ENCODE results near the gene OR8D2.

DNA sequence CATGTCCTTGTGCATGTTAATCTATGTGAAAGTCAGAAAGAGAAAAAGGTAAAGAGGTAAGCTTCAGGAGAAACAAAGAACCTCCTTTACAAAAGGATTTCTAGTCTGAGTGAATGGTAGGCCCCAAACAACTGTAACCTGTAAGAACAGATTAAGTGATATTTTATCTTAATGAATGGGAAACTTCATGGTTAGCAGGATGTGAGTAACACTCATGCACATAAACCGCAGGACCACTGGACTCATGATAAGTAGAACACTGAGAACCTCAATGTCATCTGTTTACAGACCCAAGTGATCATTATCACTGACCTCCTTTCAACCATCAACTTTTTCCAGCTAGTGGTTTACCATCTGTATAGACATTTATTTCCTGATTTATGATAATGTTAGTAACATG is 43.9 kb downstream of the OR8D2 start:
- TF ChIP-seq PHB2 (IDR thresholded peaks at IDR 0.05; ENCODE audit: partially characterized antibody) (no peak), EZH2 (conservative IDR thresholded peaks at IDR 0.05; ENCODE audit: low read depth, low read length) (no peak), ATM (IDR thresholded peaks at IDR 0.05; ENCODE audit: borderline replicate concordance) (no peak), THRA (CRISPR knock-in tag; IDR thresholded peaks at IDR 0.05; ENCODE audit: borderline replicate concordance) (no peak), ZSCAN29 (CRISPR knock-in tag; conservative IDR thresholded peaks at IDR 0.05) (no peak), POLR2A (IDR thresholded peaks at IDR 0.05; ENCODE audit: insufficient read depth in 1 of 2, low read depth in 2 of 2, low read length in 2 of 2) (no peak), TFAP4 (IDR thresholded peaks at IDR 0.05; ENCODE audit: borderline replicate concordance, low read depth) (no peak), ZZZ3 (CRISPR knock-in tag; IDR thresholded peaks at IDR 0.05; ENCODE audit: borderline replicate concordance) (no peak), RAD21 (CRISPR knock-in tag; IDR thresholded peaks at IDR 0.05) (no peak)
- TF ChIP-seq, protein P1, sequence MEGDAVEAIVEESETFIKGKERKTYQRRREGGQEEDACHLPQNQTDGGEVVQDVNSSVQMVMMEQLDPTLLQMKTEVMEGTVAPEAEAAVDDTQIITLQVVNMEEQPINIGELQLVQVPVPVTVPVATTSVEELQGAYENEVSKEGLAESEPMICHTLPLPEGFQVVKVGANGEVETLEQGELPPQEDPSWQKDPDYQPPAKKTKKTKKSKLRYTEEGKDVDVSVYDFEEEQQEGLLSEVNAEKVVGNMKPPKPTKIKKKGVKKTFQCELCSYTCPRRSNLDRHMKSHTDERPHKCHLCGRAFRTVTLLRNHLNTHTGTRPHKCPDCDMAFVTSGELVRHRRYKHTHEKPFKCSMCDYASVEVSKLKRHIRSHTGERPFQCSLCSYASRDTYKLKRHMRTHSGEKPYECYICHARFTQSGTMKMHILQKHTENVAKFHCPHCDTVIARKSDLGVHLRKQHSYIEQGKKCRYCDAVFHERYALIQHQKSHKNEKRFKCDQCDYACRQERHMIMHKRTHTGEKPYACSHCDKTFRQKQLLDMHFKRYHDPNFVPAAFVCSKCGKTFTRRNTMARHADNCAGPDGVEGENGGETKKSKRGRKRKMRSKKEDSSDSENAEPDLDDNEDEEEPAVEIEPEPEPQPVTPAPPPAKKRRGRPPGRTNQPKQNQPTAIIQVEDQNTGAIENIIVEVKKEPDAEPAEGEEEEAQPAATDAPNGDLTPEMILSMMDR (CRISPR knock-in tag; IDR thresholded peaks at IDR 0.05) = no peak
